ENCODE data around the gene MED12L. TPM values are rescaled to one million over a fixed set of nuclear protein-coding genes. Genes with fewer than 3 reads are reported as not detected.
A peak's percentile ranks its signal among the peaks of the same experiment; 100 is the strongest.

The MED12L gene
- total RNA-seq, 4 donors from 2014 or later, result 0.09 to 3.3 (median 0.13) TPM; not detected in 1

DNA sequence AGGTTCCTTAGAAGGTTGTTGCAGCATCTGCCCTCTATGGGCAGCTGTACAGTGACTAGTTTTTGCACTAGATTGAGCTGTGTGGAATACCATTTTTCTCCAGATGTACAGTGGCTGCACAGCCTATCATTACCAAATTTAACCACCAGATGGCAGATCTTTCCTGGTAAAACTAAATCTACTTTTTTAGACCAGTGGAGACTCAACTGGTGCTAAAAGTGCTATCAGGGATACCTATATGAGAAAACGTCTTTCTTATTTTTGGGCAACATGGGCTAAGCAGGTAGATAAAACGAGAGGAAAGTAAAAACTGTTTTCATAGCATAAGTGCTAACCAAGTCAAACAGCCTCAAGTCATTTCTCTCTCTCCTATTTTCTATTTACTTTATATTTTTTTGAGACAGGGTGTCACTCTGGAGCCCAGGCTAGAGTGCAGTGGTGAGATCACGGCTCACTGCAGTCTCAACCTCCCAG lies 354.2 kb downstream of the MED12L start:
- TF ChIP-seq, protein P1, sequence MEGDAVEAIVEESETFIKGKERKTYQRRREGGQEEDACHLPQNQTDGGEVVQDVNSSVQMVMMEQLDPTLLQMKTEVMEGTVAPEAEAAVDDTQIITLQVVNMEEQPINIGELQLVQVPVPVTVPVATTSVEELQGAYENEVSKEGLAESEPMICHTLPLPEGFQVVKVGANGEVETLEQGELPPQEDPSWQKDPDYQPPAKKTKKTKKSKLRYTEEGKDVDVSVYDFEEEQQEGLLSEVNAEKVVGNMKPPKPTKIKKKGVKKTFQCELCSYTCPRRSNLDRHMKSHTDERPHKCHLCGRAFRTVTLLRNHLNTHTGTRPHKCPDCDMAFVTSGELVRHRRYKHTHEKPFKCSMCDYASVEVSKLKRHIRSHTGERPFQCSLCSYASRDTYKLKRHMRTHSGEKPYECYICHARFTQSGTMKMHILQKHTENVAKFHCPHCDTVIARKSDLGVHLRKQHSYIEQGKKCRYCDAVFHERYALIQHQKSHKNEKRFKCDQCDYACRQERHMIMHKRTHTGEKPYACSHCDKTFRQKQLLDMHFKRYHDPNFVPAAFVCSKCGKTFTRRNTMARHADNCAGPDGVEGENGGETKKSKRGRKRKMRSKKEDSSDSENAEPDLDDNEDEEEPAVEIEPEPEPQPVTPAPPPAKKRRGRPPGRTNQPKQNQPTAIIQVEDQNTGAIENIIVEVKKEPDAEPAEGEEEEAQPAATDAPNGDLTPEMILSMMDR (IDR thresholded peaks at IDR 0.05), result peak; percentile 68 to 82 (median 78)
- no peak for TF ChIP-seq POLR2A (IDR thresholded peaks at IDR 0.05)
- H3K36me3 ChIP-seq, result no peaks in the 10 kb centered on the region
- no peaks in the 10 kb centered on the region for H3K4me1 ChIP-seq
- no peaks in the 10 kb centered on the region for H3K9me3 ChIP-seq
- no peak overlapping the region for H3K4me3 ChIP-seq
- H3K27me3 ChIP-seq, result no peaks in the 10 kb centered on the region
- no peak overlapping the region for H3K27ac ChIP-seq
- no peak for DNase-seq

DNA sequence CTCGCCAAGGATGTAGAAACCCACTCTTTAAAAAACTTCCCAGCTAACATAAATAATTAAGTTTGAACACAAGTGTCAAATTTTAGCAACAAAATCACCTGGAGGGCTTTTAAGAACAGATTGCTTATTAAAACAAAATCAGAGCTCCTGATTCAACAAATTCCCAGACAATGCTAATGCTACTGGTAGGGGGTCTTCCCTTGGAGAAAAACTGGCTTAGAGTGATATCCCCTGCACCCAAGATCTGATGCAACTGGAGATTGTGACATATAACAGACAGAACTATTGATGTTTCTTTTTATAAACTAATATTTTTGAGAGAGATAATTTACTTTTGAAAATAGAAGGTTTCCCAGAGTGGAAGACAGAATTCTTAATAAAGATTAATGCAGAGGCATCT lies 355.5 kb downstream of the MED12L start:
- H3K27me3 ChIP-seq, result no peaks in the 10 kb centered on the region
- no peak overlapping the region for H3K27ac ChIP-seq
- H3K4me3 ChIP-seq, result no peak overlapping the region
- H3K36me3 ChIP-seq, result no peaks in the 10 kb centered on the region
- no peak for DNase-seq
- TF ChIP-seq, protein P1 (IDR thresholded peaks at IDR 0.05), result no peak
- no peak for TF ChIP-seq POLR2A (IDR thresholded peaks at IDR 0.05)
- H3K4me1 ChIP-seq, result no peaks in the 10 kb centered on the region
- no peaks in the 10 kb centered on the region for H3K9me3 ChIP-seq

DNA sequence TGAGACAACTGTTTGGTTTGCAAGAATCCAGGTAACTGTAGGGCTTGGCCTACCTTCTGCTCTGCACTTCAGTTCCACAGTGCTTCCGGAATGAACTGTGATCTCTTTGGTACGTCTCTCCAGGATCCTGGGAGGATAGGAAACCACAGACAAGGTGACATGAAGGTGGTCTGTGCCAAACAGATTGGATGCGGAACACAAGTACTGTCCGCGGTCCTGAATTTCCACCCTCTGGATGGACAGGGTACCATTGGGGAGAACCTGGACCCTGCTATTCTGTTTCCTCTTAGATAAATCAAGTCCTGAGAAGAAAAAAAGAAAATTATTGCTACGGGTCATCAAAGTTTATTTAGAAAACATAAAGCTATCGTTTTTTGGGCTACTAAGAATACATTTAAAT lies 358.1 kb downstream of the MED12L start:
- H3K36me3 ChIP-seq, result no peaks in the 10 kb centered on the region
- H3K4me1 ChIP-seq, result no peaks in the 10 kb centered on the region
- no peak overlapping the region for H3K4me3 ChIP-seq
- H3K9me3 ChIP-seq, result no peaks in the 10 kb centered on the region
- no peak for DNase-seq
- TF ChIP-seq POLR2A (IDR thresholded peaks at IDR 0.05), result no peak
- TF ChIP-seq, protein P1 (IDR thresholded peaks at IDR 0.05), result no peak
- H3K27me3 ChIP-seq, result no peaks in the 10 kb centered on the region
- H3K27ac ChIP-seq, result no peak overlapping the region

GRCh38 chr3:151445273-151446001 lies 360.0 kb downstream of the MED12L start:
- Histone ChIP-seq H3K4me3 (no peak overlapping the region), H3K9me3 (no peaks in the 10 kb centered on the region), H3K4me1 (no peaks in the 10 kb centered on the region), H3K27ac (no peak overlapping the region), H3K36me3 (no peaks in the 10 kb centered on the region), H3K27me3 (no peaks in the 10 kb centered on the region)
- no peak for TF ChIP-seq POLR2A (IDR thresholded peaks at IDR 0.05)
- TF ChIP-seq, protein P1 (IDR thresholded peaks at IDR 0.05), result no peak
- DNase-seq, result no peak

DNA sequence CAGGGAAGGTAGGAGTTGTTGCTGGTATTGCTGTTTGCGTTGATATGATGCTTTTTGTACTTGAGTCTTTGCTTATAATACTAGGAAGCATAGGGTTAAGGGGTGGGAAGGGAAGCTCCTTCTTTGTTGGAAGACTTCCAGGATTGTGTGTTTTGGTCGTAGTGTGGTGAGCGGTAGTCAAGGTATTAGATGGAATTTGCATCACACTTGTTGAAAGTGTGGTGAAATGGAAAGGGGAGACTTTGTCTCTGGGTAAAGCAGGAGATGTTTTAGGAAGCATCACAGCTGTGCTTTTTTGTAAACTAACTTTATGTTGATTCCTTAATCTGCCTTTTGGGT lies 360.5 kb downstream of the MED12L start:
- H3K27me3 ChIP-seq, result no peaks in the 10 kb centered on the region
- H3K36me3 ChIP-seq, result no peaks in the 10 kb centered on the region
- no peak for TF ChIP-seq POLR2A (IDR thresholded peaks at IDR 0.05)
- TF ChIP-seq, protein P1 (IDR thresholded peaks at IDR 0.05), result no peak
- H3K27ac ChIP-seq, result no peak overlapping the region
- no peak for DNase-seq
- H3K4me1 ChIP-seq, result no peaks in the 10 kb centered on the region
- no peaks in the 10 kb centered on the region for H3K9me3 ChIP-seq
- H3K4me3 ChIP-seq, result no peak overlapping the region

Data from Peyer's patch (tissue), 4 donors.